Endothelial cell of coronary artery (primary cell): Measurements from ENCODE around the gene WBP4. TPM values are rescaled to one million over a fixed set of nuclear protein-coding genes. Genes with fewer than 3 reads are reported as not detected.

Experiments
- total RNA-seq: library from RNA; depleted of rRNA; stranded (reverse); fragments of >200 nt; gene quantifications from 2 replicates; pipeline ENCODE4 v1.2.3, GENCODE V29; 2014

WBP4 gene, protein sequence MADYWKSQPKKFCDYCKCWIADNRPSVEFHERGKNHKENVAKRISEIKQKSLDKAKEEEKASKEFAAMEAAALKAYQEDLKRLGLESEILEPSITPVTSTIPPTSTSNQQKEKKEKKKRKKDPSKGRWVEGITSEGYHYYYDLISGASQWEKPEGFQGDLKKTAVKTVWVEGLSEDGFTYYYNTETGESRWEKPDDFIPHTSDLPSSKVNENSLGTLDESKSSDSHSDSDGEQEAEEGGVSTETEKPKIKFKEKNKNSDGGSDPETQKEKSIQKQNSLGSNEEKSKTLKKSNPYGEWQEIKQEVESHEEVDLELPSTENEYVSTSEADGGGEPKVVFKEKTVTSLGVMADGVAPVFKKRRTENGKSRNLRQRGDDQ
- total RNA-seq = 7.1 and 7.7 TPM in 2 replicates

DNA sequence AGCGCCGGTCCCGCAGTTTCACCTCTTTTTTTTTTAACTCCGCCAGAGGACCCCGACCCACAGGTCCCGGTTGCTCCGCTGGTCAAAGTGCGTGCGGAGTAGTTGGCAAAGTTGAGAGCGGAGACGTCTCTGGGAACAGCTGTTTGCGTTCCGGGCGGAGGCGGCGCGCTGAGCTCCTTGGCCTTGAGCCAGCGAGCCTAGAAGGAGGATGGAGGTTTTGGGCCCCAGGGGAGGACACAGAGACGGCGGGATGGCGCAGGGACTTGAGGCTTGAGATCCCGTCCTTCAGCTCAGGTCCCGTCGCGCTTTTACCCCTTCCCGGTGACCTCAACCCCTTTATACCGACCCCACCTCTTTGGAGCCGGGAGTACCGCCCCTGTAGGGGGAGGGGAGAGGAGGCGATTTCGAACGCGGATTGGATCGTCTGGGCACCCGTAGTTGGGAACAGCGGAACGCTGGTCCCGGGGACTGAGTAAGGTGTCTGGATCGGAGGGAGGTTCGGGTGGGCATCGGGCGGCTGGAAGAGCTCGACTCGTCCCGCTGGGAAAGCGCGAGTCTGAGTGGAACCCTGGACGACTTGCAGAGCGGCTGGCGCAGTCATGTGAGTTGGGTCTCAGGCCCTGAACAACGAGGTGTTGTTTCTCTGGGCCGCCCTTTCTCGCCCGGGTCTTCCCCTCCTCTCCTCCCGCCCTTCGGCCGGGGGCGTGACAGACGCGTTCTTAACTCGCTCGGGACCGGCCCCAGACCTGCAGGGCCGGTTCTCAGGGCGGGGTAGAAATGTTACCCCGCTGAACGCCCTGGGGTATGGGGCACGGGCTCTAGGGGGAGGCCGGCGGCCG is at the start of gene WBP4:
Gene WBP4, plus strand, starts transcription at position 435 of the 839 bp plus-strand sequence. Its CDS starts 165 bp downstream, at position 600.

DNA sequence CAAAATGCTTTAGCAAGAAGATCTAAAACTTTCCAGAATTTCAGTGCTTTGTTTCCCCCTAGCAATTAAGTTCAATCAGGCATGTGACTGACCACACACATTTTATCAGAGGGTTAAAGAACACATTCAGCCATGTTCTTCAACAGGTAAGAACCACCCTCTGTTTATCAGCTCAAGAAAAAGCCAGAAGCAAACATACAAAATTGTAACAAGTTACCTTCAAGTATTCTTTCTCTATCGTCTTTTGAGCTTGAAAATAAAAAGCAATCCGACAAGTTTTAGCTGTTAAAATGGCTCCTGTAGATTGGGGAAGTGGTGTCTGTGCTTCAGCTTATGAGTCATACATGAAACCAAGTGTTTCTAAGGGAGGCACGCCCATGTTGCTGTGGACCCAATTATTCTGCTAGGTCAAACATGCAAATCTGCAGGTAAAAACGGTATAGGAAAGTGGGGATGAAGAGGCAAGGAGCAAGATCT is 42.3 kb upstream of the WBP4 start, which contains the start of gene ELF1:
Gene ELF1, minus strand, starts transcription at position 306 of the 477 bp plus-strand sequence. CDS start 37,262 bp downstream, outside the sequence.

DNA sequence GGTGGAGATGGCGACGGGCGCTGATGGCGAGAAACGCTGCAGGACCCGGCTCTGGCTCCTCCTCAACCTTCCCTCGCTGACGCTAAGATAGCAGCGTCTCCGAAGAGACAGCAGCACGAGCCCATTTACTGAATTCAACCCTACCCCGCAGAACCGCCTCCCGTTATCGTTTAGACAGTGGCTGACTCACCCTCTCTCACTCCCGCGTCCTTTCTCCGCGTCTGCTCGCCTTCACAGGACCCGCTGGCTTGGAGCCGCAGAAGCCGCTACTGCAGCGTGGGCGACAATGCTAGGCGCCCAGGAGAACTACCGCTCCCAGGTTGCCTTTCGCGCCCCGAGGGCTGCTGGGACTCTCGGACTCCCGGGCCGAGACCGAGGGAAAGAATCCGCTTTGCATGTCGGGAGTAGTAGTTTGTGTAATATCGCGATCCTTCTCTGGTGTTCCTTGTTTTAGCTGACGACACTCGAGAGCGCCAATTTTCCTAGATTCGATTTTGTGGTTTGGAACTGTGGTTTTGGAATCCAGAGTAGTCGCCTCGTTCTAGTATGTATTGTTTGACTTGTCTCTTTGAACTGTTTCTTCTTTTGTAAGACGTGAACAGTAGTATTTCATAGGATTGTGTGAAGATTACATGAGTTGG is 71.3 kb downstream of the WBP4 start, which contains the start of gene KBTBD6:
Gene KBTBD6, minus strand, starts transcription at position 291 of the 641 bp plus-strand sequence. CDS start 291 bp downstream, outside the sequence.

Other genes with a start within 250 kb of the WBP4 start
- gene ELF1, start 42.2 kb upstream of the WBP4 start, total RNA-seq = 45.1 and 47.7 TPM in 2 replicates
- gene KBTBD6, start 71.3 kb downstream of the WBP4 start, total RNA-seq = 8.7 and 10.5 TPM in 2 replicates
- 5.1 and 7.4 TPM in 2 replicates for gene KBTBD7, start 133.1 kb downstream of the WBP4 start, total RNA-seq
- gene MTRF1, start 202.1 kb downstream of the WBP4 start, total RNA-seq = 8.5 and 8.9 TPM in 2 replicates
- gene NAA16, start 249.8 kb downstream of the WBP4 start, total RNA-seq = 5.9 and 8.8 TPM in 2 replicates